Endometrium (tissue), 2 donors: ENCODE data around the gene MED25.

Experiments used
- FAIRE-seq: peaks from 2 replicates; lab custom pipeline; 2012; peaks lifted over from hg19 to GRCh38; lab: Jason Lieb, UNC
- donor health status: control.
- donor health status: control.

MED25 gene

DNA sequence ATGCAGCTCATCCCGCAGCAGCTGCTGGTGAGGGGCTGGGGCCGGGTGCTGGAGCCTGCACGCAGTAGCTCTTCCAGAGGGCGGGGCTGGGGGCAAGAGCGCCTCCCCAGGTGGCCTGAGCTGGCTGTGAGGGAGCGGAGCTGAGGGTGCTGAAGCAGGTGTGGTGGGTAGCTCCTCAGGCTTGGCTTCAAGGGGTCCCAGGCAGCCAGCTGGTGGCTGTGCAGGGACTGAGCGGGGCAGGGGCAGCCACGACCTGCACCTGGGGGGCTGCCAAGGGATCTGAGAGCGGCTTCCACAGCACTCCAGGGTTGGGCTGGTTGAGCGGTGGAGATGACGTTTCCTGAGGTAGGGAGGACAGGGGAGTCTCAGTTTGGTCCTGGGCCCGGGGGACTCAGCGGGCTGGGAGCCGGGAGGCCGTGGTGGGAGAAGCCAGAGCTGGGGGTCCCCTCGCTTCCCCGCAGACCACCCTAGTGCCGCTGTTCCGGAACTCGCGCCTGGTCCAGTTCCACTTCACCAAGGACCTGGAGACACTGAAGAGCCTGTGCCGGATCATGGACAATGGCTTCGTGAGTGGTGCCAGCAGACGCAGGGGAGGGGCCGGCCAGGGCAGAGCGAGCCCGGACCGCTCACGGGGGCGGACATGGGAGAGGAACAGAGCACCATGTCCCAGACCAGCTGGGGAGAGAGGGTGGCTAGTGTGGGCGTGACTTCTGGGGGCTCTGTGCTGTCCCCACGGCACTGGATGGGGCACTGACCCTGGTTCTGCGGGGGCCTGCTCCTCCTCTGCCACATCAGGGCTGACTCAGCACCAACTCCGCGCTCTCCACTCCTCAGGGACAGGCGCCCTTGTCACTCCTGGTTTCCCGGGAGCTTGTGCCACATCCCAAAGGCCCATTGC is 40.2 kb downstream of the MED25 start:
- no peak for FAIRE-seq

DNA sequence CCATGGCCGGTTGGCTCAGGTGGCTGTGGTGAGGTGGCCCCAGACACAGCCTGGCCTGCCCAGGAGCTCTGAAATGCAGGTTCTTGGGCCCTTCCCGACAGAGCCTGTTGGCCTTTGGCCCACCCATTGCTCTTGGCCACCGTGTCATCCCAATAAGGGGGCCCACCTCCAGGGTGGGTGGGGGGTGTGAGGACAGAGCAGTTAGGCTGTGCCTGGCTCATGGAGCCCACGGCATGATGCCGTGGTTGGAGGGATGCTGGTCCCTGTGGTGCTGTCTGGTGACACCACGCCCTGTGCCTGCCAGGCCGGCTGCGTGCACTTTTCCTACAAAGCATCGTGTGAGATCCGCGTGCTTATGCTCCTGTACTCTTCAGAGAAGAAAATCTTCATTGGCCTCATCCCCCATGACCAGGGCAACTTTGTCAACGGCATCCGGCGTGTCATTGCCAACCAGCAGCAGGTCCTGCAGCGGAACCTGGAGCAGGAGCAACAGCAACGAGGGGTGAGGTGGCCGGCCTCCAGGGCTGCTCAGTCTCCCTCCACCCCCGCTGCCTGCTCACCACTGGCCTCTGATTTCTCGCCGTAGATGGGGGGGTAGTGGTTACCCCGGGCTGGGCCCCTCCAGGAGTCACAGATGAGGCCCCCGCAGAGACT is 41.7 kb downstream of the MED25 start:
- FAIRE-seq, result no peak

DNA sequence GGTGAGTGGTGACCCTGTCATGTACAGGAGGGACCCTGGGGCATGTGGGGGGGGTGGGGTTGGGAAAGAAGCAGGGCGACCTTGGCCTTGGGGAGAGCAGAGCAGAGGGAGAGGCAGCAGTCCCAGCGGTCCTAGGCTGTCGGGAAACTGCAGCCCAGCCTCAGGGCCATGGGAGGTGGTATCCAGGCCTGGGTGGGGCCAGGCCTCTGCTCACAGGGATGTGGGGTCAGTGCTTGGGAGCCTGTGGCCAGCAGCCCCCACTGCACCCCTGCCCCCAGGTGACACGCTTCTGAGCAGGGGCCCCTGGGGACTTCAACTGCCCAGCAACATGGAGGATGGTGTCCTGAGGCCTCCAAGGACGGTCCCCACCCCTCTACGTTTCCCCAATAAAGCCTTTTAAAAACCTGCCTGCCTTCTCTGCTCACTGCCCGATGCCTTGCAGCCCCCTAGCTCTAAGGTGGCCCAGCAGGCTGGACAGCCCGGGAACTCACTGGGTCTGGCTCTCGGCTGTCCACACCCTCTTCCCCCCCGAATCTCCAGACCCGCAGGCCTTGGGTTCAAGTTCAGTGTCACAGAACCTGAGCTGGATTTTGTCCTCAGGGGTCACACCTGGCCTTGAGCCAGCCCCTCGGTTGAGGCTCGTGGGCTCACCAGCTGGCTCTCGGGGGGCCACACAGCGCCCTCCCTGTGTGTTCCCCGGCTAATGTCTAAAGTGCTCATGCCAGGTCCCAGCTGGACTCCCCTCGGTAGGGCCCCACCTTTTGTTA is 42.4 kb downstream of the MED25 start:
- FAIRE-seq, result no peak

DNA sequence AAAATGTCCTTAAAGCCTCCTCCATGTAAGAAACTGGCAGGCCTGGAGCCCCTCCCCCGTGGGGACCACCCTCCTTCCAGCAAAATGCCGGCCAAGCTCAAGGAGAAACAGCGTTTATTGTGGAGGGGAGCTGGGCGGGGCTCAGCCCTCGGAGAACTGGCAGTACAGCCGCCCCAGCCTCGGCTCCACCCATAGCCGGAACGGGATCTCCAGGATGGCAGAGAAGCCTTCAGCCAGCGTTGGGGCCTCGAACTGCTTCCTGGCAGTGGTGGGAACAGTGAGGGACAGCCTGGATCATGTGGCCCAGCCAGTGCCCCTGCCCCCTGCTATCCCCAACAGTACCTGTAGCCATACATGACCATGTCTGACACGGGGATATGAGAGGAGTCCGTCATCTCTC is 43.0 kb downstream of the MED25 start:
- FAIRE-seq, result no peak

DNA sequence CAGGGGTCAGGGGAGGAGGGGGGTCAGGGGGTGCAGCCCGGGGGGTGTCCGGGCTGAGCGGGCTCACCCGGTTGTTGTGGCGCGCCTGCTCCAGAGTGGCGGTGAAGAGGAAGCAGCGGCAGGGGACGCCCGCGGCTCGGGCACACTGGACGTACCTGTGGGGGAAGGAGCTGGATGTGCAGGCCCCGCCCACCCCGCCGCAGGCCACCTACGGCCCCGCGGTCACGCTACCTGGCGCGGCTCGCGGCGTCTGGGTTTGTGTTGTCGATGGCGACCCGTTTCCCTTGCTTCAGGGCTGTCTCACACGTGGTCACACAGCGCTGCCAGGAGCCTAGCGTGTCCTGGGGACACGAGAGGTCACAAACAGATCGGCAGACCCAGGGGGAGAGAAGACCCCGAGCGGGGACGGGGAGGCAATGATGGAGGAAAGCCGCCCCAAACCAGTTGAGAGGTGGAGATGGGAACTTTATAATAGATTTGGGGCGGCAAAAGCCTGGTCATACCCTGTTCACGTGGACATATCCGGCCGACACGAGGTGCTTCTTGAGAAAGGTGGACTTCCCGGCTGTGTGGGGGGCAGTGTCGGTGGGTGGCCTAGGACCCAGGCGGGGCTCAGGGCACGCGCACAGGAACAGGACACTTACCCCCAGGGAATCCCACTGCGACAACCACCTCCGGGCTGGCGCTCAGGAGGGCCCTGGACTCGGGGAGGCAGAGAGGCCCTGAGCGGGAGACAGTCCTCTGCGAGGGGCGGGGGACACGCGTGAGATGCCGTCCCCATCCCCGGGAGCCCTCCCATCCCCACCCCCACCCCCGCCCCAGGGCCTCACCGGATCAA is 43.7 kb downstream of the MED25 start:
- no peak for FAIRE-seq

DNA sequence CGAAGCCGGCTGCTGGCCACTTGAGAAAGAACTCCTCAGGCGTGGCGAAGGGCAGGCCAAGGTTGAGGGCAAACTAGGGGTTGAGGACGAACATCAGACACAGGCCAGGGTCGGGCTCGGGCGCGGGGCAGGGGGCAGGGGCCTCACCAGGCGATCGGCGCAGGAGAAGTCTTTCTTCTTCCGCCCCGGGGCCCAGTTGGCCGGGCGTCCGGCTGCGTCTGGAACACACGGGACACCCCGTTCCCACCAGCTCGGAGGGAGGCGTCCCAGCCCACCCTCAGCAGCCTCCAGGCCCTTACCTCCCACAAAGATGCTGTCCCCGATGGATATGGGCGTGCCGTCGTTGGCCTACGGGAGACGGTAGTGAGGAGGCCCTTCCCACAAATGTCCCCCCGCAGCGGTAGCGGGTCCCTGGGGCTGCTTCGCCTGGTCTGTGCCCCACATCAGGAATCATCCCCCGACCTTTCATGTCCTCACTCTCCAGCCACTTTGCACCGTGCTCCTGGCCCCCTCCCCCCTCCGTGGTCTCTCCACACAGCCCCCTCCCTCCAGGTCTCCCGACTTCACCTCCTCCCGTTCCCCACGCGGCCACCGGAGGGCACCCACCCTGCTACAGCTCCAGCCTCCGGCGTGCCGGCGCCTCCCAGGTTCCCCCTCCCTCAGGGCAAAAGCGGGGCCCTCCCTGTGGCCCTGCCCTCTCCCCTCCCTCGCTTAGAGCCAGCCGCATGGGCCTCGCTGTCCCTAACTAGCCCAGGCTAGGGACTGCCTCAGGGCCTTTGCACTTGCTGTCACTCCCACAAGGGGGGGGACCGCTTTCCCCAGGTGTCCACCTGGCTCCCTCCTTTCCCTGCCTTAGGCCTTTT is 44.5 kb downstream of the MED25 start:
- FAIRE-seq, result no peak

DNA sequence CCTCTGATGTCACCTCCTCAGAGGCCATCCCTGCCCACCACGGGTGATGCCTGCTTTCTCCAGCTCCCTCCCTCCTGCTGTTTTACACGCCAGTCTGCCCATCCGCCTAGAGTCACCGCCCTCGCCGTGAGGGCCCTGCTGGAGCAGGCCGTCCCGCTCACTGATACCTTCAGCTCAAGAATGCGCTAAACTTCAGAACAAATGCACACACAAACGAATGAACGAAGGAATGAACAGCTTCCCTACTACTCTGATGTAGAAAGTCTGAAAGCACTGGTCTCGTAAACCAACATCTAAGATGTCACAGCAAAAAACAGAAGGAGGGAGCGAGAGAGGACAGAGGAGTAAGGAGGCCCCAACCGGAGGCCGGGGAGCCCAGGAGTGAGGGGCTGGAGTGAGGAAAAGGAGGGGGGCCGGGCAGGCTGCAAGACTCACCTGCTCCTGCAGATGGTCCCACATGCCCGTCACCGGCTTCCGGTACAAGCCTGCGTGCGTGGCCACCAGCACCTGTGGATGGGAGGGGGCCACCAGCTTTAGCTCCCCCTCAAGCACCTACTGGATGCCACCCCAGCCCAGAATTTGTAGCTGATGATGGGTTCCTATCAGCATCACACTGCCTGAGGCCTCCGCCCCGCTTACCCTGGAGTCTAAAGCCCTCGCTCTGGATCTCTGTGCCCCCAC is 45.3 kb downstream of the MED25 start:
- FAIRE-seq, result no peak

DNA sequence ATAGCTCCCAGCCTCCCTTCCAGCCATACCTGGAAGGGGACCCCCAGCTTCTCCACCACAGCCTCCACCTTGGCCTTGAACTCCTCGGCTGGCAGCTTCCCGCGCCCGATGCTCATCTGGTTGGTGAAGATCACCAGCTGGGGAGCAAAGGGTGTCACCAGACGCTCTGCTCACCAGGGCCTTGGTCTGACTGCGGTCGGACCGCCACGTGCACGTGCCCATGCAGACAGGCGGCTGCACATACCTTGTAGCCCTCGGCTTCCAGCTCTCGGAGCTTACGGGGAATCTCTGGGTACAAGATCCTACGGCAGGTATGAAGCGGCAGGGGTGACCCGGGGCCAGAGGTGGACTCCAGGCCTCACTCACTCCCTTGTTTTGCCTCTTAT is 45.8 kb downstream of the MED25 start:
- no peak for FAIRE-seq

DNA sequence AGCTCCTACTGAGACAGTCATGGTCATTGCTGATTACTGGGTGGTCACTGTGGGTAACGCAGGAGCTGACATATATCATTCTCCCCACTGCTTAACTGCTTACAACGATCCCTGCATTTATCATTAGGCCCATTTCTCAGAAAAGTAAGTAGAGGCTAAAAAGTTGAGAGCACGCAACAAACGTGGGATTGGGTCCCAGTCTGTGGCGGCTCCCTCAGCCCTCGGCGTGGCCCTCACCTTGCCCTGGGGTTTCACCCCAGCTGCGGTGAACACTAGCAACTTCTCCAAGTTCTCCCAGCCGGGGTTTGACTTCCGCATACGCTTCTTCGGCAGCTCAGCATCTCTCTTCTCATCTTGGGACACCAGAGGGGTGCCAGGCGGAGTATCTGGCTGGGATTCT is 46.8 kb downstream of the MED25 start:
- no peak for FAIRE-seq

DNA sequence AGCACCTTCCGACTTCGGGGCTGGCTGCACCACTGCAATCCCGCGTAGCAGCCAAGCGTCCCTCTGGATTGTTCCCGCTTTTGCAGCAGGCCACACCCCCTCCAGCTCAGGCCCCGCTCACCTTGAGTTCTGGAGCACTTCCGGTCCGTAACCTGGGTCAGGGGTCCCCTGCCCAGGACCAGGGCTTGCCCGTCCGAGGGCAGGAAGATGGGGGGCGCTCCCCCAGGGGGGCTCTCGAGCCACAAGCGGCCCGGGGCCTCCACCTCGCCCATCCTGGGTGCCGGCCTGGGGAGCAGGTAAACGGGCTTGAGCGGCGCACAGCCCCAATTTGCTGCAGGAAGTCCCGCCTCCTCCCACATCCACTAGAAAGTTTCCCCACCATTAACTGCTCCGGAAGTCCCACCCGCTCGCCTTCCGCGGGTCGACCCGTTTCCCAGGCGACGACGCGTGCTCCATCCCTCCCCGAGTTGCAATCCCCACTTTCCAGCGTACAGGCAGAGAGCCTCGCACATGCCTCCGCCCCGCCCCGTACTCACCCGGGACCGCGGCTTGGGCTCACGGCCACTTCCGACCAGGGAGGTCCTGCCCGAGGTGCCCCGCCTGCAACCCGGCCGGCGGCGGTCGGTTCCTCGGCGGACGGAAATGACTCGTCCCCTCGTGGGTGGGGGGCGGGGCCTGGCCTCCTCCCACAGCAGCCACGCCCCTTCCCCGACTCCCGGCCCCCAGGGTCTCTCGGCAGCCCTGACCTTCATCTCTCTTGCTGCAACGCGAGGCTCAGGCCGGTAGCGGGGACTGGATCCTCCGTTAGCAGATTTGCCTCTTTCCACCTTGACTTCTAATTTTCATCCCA is 49.1 kb downstream of the MED25 start, which contains the start of gene PNKP:
PNKP (minus strand) TSS at position 644 of the 850 bp plus-strand sequence; CDS start at position 272, 372 bp downstream.
- no peak for FAIRE-seq

DNA sequence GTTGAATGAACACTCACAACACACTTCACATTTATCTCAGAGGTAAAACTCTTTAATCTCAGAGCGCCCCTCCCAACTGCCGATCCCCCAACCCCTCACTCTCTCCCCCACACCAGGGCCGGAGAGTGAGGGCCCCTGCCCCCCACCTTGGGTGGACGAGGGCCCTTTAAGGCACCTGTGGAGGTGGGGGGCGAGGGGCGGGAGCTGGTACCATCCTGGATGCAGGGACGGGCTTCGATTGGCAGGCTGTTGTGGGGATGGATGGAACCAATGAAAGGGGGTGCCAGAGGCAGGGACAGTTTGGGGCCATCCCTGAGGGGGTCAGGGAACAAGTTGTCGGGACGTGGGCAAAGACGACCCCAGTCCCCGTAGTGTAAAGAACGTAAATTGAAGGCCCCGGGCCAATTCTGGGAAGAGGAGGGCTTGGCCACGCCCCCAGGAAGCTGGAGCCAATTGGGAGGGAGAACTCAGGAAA is 51.0 kb downstream of the MED25 start:
- no peak for FAIRE-seq

DNA sequence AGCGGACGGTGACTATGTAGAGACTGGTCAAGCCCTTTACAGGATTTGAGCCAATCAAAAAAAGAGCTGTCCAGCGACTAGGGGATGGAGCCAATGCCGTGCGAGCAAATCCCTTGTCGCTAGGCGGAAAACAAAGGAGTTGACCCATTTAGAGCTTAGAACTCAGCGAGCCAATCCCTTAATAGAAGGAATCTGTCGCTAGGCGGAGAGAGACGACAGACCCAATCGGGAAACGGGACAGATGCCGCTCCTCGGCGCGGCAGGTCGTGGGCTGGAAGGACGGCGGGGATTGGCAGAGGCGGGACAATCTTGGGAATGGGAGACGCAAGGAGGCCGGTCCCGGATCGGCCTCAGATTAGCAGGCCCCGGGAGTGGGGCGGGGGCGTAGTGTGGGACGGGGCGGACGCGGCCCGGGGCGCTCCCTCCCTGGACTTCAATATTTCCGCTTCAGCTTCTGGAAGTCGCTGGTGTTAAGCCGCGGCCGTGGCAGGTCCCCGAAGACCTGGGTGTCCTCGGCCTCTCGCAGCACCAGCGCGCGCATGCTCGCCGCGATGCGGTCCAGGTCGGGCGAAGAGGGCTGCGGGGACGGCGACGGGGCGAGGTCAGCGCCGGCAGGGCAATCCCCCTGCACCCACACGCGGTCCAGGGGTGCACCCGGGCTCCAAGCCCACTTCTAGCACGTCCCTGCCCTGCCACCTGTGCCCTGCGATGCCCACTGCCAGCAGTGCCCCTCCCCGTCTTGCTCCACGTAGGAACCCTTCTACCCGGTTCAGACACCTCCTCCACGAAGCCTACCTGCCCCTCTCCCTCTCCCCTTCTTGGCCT is 51.6 kb downstream of the MED25 start:
- FAIRE-seq, result peak; percentile 100

DNA sequence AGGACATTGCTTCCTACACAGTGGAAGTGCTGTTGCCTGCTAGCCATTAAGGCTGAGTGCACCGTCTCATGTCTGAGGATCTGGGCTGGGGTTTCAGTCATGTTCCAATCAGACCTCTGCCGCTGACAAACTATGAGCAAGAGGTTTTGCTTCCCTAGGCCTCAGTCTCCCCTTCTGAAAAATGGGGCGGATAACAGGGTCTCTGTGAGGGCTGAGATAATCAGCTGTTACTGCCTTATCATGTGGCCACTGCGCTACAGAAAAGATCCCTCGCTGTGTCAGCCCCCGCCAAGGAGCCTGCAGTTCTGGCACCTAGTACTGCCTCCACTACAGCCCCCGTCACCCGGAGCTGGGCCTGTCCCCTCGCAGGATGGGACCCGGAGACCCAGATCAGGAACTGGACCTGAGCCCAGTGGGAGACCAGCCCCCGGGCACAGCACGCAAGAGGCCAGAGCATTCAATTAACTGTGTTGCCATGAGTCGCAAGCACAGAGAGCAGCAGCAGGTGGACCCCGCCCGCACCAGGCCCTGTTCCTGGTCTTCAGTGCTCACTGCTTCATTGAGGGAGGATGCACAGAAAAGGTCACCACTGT is 52.3 kb downstream of the MED25 start:
- FAIRE-seq, result no peak

DNA sequence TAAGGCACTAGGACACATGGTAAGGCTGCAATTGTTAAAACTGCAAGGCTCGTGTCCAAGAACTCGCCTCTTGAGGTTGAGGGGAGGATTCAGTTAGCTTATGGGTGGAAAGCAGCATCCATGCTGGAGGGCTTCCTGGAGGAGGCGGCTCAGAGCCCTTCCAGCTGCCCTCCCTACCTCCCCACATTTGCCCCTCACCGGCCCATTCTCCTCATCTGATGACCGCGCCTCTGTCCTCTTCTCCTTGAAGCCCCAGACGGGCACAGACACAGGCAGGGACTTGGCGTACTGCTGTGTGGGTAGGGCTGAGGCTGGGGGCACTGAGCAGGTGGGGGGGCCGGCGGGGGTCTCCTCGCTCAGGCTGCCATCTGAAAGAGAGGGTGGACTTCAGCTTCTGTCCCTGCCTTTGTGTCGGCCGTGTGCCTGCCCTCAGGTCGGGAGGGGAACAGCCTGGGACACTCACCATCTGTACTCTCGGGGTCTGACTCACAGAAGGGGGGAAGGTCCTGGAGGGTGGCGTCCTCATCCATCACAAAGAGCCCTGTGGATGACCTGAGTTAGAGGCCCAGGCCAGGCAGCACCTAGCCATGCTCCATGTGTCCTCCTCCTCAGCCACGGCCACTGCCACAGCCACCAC is 53.4 kb downstream of the MED25 start:
- no peak for FAIRE-seq

DNA sequence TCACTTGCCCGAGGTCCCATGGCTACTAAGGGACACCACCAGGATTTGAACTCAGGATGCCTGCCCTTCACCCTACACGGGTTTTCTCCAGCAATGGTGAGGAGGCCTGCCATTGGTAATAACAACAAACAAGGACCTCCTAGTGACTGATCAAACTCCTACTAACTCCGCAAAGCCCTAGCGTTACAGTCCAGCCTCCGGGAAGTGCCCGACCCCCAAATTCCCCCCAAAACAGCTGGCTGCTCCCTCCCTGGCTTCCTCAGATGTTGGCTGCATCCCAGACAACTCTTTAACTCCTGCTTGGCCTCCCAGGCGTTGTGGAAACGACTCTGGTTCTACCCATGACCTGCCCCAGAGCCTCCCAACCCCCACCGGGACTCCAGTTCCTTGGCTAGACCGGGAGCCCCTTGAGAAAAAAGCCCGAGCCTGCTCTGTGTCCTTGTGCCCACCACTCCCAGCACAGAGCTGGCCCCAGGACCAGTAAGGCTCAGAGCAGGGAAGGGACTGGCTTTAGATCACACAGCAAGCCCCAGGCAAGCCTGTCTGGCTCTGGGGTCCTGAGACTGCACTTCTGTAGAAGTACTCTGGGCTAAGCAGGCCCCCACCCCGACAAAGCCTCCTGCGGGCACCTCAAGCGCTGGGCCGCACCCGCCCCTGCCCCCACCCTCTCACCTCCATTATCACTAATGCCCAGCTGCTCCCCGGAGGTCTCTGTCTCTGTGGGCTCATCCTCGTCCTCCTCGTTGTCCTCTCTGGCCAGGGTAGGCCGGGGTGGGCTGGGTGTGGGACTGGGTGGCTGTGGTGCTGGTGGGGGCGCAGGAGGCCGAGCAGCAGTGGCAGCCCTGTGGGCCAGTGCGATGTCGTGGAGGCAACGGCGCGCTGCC is 54.4 kb downstream of the MED25 start:
- FAIRE-seq, result no peak

DNA sequence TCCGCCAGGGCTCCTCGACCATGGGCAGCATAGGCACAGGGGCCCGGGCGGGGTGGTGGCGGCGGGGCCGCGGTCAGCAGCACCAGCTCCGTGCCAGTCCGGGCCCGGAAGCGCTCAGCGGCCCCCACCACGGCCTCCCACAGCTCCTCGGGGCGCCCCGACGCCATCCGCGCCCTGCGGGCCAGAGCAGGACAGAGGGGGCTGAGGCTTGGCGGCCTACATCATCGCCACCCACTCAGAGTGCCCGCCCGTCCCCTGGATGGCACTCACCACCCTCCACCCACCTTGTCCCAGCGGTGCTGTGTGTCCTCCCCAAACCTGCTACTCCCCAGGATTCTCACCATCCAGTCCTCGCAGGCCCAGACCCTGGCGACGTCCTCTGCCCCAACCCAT is 55.0 kb downstream of the MED25 start:
- no peak for FAIRE-seq
